Right ventricle myocardium inferior (tissue), 1 donor: ENCODE data around the gene CHAMP1. TPM values are rescaled to one million over a fixed set of nuclear protein-coding genes. Genes with fewer than 3 reads are reported as not detected.
"Not testable (repeated sequence)": the region's sequence is repeated elsewhere in the genome, so short reads cannot be mapped to it uniquely, and the experiment has no call there.

ENCODE experiments used
- ATAC-seq: fragments of 200-7000 bp; cut with Tn5 transposase; one replicate; pipeline ENCODE4 v1.9.1; 2020; ENCODE audit warnings: mild to moderate bottlenecking, moderate library complexity
- DNase-seq: peaks from one replicate; pipeline ENCODE4 v3.0.0; 2021; ENCODE audit errors: missing footprints
- intact Hi-C: fragments of 100-400 bp; cut with DNase I; formaldehyde crosslinking; loops from one replicate; pipeline ENCODE4 v1.11.0; 2022
- microRNA-seq: library from miRNA; unstranded; fragments of <30 nt; microRNA quantifications from one replicate; pipeline ENCODE4 v1.2.0, GENCODE V29; 2020
- total RNA-seq: library from RNA; stranded (reverse); fragmentation: NEBNext Ultra II Directional; extraction: Animal tissue kit (Norgen Biotek cat#: 25700); gene quantifications from one replicate; pipeline ENCODE4 v1.2.1, GENCODE V29; 2021
- donor health status: DM: no; HTN: yes; CAD: no; lungs with severe emphysema.

Gene CHAMP1
- total RNA-seq, 1 donor from 2014 or later = 7.7 TPM

DNA sequence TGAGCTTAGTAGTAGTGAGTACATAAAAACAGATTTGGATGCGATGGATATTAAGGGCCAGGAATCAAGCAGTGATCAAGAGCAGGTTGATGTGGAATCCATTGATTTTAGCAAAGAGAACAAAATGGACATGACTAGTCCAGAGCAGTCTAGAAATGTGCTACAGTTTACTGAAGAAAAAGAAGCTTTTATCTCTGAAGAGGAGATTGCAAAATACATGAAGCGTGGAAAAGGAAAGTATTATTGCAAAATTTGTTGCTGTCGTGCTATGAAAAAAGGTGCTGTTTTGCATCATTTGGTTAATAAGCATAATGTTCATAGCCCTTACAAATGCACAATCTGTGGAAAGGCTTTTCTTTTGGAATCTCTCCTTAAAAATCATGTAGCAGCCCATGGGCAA, 11.4 kb downstream of the CHAMP1 start:
- ATAC-seq = no peak
- no peak for DNase-seq
- intact Hi-C loops = no loop called here

DNA sequence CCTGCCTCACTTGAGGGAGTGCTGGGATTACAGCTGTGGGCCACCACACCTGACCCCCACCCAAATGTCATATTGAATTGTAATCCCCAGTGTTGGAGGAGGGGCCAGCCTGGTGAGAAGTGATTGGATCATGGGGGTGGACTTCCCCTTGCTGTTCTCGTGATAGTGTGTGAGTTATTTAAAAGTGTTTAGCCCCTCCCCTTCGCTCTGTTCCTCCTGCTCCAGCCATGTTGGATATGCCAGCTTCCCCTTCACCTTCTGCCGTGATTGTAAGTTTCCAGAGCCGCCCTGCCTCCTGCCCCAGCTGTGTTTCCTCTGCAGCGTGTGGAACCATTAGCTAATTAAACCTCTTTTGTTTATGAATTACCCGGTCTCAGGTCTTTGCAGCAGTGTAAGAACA, 13.7 kb downstream of the CHAMP1 start:
- ATAC-seq (no peak), DNase-seq (no peak)
- intact Hi-C loops = no loop called here

- DNase-seq = no peak
- intact Hi-C loops = no loop called here
- no peak for ATAC-seq
Measured at GRCh38 chr13:114328595-114328994, 14.3 kb downstream of the CHAMP1 start.

DNA sequence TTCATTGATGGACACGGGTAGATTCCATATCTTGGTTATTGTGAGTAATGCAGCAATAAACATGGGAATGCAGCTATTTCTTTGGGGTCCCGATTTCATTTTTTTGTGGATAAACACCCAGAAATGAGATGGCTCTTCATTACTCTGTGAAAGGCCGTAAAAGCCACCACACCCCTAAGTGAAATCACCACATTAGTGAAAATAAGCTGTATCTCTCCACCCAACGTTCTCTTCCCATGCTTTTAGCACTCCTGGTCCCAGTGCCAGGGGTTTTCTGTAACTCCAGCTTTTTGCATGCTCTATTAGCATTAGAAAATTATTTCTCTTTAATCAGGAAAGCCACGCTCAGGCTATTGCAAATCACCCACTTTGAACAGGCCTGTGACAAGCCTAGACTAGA, 15.8 kb downstream of the CHAMP1 start:
- intact Hi-C loops = no loop called here
- no peak for DNase-seq
- ATAC-seq = no peak

- intact Hi-C loops, DNase-seq, ATAC-seq: not testable (repeated sequence)
Measured at GRCh38 chr13:114333881-114334280, 19.6 kb downstream of the CHAMP1 start.

GRCh38 chr13:114334305-114335053, 20.2 kb downstream of the CHAMP1 start:
- ATAC-seq = no peak
- intact Hi-C loops = no loop called here
- DNase-seq = no peak

DNA sequence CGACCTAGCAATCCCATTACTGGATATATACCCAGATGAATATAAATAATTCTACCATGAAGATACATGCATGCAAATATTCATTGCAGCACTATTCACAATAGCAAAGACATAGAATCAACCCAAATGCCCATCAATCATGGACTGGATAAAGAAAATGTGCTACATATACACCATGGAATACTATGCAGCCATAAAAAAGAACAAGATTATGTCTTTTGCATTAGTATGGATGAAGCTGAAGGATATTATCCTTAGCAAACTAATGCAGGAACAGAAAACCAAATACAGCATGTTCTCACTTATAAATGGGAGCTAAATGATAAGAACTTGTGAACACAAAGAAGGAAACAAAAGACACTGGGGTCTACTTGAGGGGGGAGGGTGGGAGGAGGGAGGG, 22.2 kb downstream of the CHAMP1 start:
- intact Hi-C loops, ATAC-seq, DNase-seq: not testable (repeated sequence)

GRCh38 chr13:114338959-114339358, 24.7 kb downstream of the CHAMP1 start:
- no peak for DNase-seq
- intact Hi-C loops = no loop called here
- no peak for ATAC-seq

GRCh38 chr13:114339857-114340534, 25.7 kb downstream of the CHAMP1 start:
- DNase-seq (peak; percentile 70), ATAC-seq (peak; percentile 46)
- intact Hi-C loops = no loop called here

GRCh38 chr13:114341003-114341777, 26.9 kb downstream of the CHAMP1 start:
- no peak for ATAC-seq
- intact Hi-C loops = no loop called here

DNA sequence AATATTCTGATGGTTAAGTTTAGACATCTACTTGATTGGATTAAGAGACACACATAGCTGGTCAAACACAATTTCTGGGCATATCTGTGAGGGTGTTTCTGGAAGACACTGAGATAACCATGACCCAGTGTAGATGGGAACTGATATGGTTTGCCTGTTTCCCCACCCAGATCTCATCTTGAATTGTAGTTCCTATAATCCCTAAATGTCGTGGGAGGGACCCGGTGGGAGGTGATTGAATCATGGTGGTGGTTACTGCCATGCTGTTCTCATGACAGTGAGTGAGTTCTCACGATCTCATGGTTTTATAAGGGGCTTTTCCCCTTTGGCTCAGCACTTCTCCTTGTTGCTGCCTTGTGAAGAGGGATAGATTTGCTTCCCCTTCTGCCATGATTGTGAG, 33.0 kb downstream of the CHAMP1 start:
- intact Hi-C loops, DNase-seq, ATAC-seq: not testable (repeated sequence)

More at GRCh38 chr13:114341003-114341777, 26.9 kb downstream of the CHAMP1 start:
- DNase-seq = no peak

- intact Hi-C loops, ATAC-seq: not testable (repeated sequence)
- DNase-seq = peak; percentile 84
Measured at GRCh38 chr13:114352763-114353162, 38.5 kb downstream of the CHAMP1 start.

DNA sequence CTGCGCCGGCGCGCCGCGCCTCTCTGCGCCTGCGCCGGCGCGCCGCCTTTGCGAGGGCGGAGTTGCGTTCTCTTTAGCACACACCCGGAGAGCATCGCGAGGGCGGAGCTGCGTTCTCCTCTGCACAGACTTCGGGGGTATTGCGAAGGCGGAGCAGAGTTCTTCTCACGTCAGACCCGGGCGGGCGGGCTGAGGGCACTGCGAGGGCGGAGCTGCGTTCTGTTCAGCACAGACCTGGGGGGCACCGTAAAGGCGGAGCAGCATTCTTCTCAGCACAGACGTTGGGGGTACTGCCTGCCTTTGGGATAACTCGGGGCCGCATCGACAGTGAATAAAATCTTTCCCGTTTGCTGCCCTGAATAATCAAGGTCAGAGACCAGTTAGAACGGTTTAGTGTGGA, 39.1 kb downstream of the CHAMP1 start:
- ATAC-seq, intact Hi-C loops: not testable (repeated sequence)

More for the DNA sequence above, 39.1 kb downstream of the CHAMP1 start:
- DNase-seq = not testable (repeated sequence)

Small RNA genes lying within 50 kb of the gene (microRNA-seq; reads per million reads assigned to microRNA genes)
- not detected for gene MIR4502

Other genes with a start within 250 kb of the CHAMP1 start
- 12.7 TPM for gene RASA3, start 181.9 kb upstream of the CHAMP1 start, total RNA-seq
- not detected for gene CFAP97D2, start 135.2 kb upstream of the CHAMP1 start, total RNA-seq
- gene CDC16, start 79.6 kb upstream of the CHAMP1 start, total RNA-seq = 36.7 TPM
- 19.3 TPM for gene UPF3A, start 32.9 kb upstream of the CHAMP1 start, total RNA-seq